ENCODE results near the gene FOXO3.

GRCh38 chr6:108521616-108522107, 39.1 kb upstream of the FOXO3 start:
- TF ChIP-seq CTCF (IDR thresholded peaks at IDR 0.05) = no peak
- TF ChIP-seq POLR2A (IDR thresholded peaks at IDR 0.05) = no peak
- TF ChIP-seq POLR2AphosphoS5 (IDR thresholded peaks at IDR 0.05) = no peak

All from prostate gland (tissue), 2 donors.